Retinal pigment epithelial cell (primary cell): Measurements from ENCODE around the gene ESRRA.
A peak's percentile ranks its signal among the peaks of the same experiment; 100 is the strongest.

ENCODE experiments used
- DNase-seq: peaks from one replicate; pipeline ENCODE4 v3.0.0-alpha.2; 2010; ENCODE audit warnings: low read depth
- H3K4me3 ChIP-seq: 2 replicates; pipeline ENCODE4 v1.5.1; 2011; ENCODE audit warnings: mild to moderate bottlenecking, low read length, control low read depth, moderate library complexity
- TF ChIP-seq, protein P1 (sequence below): conservative IDR thresholded peaks from 2 replicates; pipeline ENCODE4 v1.5.1; 2011; ENCODE audit warnings: low read depth, low read length, control low read depth, inconsistent platforms

Gene ESRRA

DNA sequence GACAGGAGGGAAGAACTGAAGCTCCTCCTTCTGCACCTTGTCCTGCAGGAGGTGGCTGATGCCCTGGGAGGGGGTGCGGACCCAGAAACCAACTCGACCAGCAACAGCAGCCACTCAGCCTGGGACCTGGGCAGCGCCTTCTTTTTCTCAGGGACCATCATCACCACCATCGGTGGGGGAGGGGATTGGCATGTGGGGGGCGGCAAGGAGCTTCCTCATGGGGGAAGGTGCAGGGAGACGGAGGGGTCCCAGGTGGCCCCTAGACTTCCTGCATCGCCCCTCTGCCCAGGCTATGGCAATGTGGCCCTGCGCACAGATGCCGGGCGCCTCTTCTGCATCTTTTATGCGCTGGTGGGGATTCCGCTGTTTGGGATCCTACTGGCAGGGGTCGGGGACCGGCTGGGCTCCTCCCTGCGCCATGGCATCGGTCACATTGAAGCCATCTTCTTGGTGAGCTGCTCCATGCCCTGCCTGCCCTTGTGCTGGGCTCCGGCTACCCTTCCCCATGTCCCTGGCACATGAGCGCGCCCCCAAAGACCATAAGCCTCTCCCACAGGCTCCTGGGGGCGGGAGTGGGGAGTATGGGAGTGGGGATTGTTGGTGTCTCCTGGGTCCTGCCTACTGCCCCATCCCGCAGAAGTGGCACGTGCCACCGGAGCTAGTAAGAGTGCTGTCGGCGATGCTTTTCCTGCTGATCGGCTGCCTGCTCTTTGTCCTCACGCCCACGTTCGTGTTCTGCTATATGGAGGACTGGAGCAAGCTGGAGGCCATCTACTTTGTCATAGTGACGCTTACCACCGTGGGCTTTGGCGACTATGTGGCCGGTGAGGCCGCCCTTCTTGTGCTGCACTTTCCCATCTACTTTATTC, 8.3 kb upstream of the ESRRA start:
- no peak for DNase-seq
- TF ChIP-seq, protein P1, sequence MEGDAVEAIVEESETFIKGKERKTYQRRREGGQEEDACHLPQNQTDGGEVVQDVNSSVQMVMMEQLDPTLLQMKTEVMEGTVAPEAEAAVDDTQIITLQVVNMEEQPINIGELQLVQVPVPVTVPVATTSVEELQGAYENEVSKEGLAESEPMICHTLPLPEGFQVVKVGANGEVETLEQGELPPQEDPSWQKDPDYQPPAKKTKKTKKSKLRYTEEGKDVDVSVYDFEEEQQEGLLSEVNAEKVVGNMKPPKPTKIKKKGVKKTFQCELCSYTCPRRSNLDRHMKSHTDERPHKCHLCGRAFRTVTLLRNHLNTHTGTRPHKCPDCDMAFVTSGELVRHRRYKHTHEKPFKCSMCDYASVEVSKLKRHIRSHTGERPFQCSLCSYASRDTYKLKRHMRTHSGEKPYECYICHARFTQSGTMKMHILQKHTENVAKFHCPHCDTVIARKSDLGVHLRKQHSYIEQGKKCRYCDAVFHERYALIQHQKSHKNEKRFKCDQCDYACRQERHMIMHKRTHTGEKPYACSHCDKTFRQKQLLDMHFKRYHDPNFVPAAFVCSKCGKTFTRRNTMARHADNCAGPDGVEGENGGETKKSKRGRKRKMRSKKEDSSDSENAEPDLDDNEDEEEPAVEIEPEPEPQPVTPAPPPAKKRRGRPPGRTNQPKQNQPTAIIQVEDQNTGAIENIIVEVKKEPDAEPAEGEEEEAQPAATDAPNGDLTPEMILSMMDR: no peak
- no peak overlapping the region for H3K4me3 ChIP-seq

DNA sequence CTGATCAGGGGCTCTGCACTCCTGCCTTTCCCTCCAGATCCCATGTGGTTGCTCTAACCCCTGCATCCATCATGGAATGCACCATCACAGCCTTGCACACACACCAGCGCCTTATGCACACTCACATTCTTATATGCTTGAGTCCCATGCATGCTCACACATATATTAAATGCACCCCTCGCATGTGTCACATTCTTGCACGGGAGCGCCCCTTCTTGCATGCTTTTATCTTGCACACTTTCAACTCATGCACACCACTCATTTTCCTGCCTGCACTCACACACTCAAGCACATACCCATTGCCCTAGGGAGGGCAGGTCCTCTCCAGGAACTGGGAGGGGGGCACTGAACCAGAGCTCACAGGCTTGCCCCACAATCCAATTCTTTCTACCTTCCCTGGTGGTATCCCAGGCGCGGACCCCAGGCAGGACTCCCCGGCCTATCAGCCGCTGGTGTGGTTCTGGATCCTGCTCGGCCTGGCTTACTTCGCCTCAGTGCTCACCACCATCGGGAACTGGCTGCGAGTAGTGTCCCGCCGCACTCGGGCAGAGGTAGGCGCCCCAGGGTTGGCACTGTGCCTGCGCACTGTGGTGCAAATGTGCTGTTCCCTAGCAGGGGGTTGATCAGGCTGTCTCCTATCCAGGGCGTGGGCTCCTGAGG, 7.5 kb upstream of the ESRRA start:
- no peak for DNase-seq
- H3K4me3 ChIP-seq: no peak overlapping the region
- TF ChIP-seq, protein P1: no peak

DNA sequence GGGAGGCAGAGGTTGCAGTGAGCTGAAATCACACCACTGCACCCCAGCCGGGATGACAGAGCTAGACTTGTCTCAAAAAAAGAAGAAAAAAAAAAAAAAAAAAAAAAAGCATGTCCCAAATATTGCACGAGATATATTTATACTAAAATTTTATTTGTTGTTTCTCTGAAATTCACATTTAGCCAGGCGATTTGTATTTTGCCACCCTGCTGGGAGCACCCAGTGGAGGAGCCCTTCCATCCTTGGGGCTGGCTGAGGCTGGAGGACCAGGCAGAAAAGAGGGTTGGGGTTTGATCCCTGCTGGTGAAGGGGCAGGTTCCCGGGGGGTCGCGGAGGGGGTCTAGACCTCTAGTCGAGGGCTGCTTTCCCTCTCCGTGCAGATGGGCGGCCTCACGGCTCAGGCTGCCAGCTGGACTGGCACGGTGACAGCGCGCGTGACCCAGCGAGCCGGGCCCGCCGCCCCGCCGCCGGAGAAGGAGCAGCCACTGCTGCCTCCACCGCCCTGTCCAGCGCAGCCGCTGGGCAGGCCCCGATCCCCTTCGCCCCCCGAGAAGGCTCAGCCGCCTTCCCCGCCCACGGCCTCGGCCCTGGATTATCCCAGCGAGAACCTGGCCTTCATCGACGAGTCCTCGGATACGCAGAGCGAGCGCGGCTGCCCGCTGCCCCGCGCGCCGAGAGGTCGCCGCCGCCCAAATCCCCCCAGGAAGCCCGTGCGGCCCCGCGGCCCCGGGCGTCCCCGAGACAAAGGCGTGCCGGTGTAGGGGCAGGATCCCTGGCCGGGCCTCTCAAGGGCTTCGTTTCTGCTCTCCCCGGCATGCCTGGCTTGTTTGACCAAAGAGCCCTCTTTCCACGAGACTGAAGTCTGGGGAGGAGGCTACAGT, 6.1 kb upstream of the ESRRA start:
- TF ChIP-seq, protein P1: no peak
- DNase-seq: no peak
- H3K4me3 ChIP-seq: peak overlapping the region; percentile 26

DNA sequence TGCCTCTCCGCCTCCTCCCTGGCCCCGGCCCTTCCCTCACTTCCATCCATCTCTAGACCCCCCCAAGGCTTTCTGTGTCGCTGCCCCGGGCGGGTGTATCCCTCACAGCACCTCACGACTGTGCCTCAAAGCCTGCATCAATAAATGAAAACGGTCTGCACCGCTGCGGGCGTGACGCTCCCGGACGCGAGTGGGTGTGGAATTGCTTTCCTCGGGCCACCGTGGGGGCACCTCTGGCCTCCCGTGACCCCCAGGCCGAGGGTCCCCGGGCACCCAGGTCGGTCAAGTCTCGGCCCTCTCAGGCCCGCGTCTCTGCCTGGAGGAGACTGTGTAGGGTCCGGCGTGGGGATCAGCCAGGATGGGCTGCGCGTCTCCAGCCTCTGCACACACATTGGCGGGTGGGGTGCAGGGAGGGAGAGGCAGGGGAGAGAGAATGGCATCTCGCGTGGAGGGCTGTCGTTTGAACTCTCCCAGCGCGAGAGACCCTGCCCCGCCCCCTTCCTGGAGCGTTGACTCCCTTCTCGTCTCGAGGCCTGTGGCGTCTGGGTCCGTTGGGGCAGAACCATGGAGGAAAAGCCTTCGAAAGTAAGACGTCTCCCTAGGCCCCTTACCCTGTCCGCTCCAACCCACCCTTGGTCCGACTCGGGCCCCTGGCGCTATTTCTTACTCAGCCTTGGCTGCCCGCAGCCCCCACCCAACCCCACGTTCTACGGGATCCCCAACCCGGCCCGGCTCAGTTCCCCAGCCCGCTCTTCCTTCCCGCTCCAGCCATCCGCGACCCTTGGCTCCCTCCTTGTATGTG, 5.3 kb upstream of the ESRRA start, which contains the start of gene CATSPERZ:
CATSPERZ (plus strand) TSS at position 512 of the 802 bp plus-strand sequence; CDS start at position 565, 53 bp downstream.
- DNase-seq: no peak
- peak within 1 kb of the TSS; percentile 26 for H3K4me3 ChIP-seq
- TF ChIP-seq, protein P1: no peak

DNA sequence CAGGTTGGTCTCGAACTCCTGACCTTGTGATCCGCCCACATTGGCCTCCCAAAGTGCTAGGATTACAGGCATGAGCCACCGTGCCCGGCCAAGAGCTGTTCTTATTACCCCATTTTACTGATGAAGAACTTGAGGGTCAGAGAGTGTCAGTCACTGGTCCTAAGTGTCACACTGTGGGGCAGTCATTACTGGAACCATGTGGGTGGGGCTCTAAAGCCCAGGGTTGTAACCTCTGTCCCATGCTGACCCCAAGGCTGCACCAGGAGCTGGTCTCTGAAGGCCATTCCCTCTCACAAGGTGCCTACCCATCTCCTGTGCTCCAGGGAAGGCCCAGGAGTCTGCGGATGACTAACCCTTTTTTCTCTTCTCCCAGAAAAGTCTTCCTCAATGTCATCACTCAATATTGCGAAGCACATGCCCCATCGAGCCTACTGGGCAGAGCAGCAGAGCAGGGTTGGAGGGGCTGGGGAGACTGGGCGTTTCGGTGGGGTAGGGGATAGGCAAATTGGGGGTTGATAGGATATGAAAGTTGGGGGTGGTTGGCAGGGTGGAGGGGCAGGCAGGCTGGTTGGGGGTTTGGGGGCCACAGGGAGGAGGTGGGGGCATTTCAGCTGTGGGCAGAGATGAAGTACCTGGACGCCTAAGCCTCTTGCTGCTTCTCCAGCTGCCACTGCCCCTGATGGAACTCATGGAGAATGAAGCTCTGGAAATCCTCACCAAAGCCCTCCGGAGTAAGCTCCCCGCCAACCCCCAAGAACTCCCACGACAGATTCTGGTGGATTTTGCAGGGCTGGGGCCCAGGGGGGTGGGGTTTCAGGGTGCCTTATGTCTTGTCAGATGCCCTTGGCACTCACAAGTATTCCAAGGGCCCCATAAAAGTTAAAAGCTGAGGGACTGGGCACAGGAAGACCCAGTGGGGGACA, 2.0 kb upstream of the ESRRA start:
- TF ChIP-seq, protein P1: no peak
- H3K4me3 ChIP-seq: no peak overlapping the region
- no peak for DNase-seq
